Mucosa of stomach (tissue), 1 donor: ENCODE results near the gene MSLN.

ENCODE experiments used
- H3K27me3 ChIP-seq: one replicate; pipeline ENCODE4 v1.7.0; 2013; ENCODE audit warnings: mild to moderate bottlenecking, low read length; ENCODE audit not compliant: control insufficient read depth, insufficient read depth
- H3K36me3 ChIP-seq: one replicate; pipeline ENCODE4 v1.7.0; 2013; ENCODE audit warnings: low read length; ENCODE audit not compliant: control insufficient read depth, insufficient read depth
- H3K4me1 ChIP-seq: one replicate; pipeline ENCODE4 v1.7.0; 2013; ENCODE audit warnings: mild to moderate bottlenecking, low read length; ENCODE audit not compliant: control insufficient read depth, insufficient read depth
- H3K4me3 ChIP-seq: one replicate; pipeline ENCODE4 v1.7.0; 2013; ENCODE audit warnings: low read length
- H3K9ac ChIP-seq: one replicate; pipeline ENCODE4 v1.7.0; 2013; ENCODE audit warnings: mild to moderate bottlenecking, low read length, moderate library complexity
- H3K9me3 ChIP-seq: one replicate; pipeline ENCODE4 v1.7.0; 2013; ENCODE audit warnings: mild to moderate bottlenecking, low read length, moderate library complexity; ENCODE audit not compliant: control insufficient read depth
- donor health status: Pancreatic carcinoma.

MSLN gene

DNA sequence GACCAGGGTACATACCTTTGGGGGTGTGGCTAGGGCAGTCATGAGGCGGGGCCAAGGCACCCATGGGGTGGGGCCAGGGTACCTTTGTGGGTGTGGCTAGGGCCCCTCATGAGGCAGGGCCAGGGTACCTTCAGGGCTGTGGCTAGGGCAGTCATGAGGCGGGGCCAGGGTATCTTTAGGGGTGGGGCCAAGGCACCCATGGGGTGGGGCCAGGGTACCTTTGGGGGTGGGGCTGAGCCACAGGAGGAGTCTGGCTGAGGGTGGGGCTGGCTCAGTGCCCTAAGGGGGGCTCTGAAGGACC lies 36.5 kb downstream of the MSLN start:
- Histone ChIP-seq H3K4me3 (no peak overlapping the region), H3K9ac (no peak overlapping the region), H3K4me1 (no peaks in the 10 kb centered on the region), H3K9me3 (no peaks in the 10 kb centered on the region), H3K27me3 (peaks cover 34% of the 10 kb centered on the region), H3K36me3 (no peaks in the 10 kb centered on the region)

DNA sequence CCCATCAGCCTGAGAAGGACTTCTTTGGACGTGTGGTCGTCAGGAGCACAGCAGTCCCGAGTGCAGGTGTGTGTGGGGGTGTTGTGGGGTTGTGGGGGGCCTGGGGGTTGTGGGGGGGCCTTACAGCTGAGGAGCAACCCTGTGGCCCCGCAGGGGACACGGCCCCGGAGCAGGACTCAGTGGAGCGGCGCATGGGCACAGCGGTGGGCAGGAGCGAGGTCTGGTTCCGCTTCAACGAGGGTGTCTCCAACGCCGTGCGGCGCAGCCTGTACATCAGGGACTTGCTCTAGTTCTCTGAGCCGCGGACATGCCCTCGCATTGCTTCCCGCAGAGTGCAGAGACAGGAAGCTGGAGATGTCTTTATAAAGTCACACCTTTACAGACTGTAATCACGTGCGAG lies 37.2 kb downstream of the MSLN start:
- Histone ChIP-seq H3K9ac (no peak overlapping the region), H3K27me3 (peaks cover 40% of the 10 kb centered on the region), H3K4me3 (no peak overlapping the region), H3K36me3 (no peaks in the 10 kb centered on the region), H3K4me1 (no peaks in the 10 kb centered on the region), H3K9me3 (no peaks in the 10 kb centered on the region)

DNA sequence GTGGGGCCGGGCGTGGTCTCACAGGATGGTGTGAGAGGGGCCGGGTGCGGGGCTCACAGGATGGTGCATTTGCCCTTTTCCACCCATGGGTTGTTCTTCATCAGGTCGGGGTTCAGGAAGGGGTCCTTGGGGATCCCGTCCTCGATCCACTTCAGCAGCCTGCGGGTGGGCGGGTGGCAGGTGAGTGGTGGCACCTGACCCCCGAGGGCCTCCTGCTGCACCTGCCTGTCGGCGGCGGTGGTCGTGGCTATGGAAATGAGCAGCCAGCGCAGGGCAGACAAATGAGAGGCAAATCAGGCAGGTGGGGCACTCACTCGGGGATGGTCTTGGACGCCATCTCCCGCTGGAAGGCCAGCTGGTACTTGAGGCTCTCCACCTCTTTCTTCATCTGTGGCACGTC lies 38.1 kb downstream of the MSLN start:
- Histone ChIP-seq H3K4me1 (no peaks in the 10 kb centered on the region), H3K9me3 (no peaks in the 10 kb centered on the region), H3K9ac (no peak overlapping the region), H3K36me3 (no peaks in the 10 kb centered on the region), H3K4me3 (no peak overlapping the region), H3K27me3 (peaks cover 50% of the 10 kb centered on the region)

DNA sequence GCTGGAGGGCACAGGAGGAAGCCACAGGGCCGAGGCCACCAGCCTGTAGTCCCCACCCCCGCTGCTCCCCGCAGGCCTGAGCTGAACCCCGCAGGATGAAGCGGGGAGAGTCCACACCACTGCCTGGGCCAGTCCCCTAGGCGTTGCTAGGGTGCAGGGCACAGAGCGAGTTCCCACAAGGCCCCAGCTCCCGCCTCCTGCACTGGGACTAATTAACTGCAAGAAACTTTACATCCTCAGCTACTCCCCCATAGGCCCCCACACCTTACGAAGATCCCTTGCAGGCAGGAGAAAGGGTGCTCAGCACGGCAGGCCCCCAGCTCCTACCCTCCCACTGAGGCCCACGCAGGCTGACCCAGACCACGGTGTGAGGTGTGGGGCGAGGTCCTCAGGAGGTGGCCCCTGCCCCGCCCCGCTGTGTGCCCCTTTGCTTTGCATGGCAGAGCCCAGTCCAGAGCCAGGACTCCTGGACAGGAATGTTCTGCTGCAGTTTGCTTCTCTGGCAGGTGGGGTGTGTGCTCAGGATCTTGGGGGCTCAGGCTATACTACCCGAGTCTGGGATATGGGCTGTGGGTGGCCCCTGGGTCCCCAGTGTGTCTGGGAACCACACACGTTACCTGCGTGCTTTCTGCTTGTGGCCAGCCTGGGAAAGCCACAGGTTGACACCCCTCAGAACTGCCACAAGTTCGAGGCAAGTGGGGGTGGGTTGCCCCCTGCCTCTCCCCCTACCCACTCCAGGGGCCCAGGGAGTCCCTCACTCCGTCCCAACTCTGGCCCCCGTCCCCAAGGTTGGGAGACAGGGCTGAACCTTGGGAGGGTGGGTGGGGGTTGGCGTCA lies 38.8 kb downstream of the MSLN start:
- H3K4me1 ChIP-seq, result no peaks in the 10 kb centered on the region
- H3K9ac ChIP-seq, result no peak overlapping the region
- no peak overlapping the region for H3K4me3 ChIP-seq
- peaks cover 53% of the 10 kb centered on the region for H3K27me3 ChIP-seq
- no peaks in the 10 kb centered on the region for H3K36me3 ChIP-seq
- no peaks in the 10 kb centered on the region for H3K9me3 ChIP-seq

DNA sequence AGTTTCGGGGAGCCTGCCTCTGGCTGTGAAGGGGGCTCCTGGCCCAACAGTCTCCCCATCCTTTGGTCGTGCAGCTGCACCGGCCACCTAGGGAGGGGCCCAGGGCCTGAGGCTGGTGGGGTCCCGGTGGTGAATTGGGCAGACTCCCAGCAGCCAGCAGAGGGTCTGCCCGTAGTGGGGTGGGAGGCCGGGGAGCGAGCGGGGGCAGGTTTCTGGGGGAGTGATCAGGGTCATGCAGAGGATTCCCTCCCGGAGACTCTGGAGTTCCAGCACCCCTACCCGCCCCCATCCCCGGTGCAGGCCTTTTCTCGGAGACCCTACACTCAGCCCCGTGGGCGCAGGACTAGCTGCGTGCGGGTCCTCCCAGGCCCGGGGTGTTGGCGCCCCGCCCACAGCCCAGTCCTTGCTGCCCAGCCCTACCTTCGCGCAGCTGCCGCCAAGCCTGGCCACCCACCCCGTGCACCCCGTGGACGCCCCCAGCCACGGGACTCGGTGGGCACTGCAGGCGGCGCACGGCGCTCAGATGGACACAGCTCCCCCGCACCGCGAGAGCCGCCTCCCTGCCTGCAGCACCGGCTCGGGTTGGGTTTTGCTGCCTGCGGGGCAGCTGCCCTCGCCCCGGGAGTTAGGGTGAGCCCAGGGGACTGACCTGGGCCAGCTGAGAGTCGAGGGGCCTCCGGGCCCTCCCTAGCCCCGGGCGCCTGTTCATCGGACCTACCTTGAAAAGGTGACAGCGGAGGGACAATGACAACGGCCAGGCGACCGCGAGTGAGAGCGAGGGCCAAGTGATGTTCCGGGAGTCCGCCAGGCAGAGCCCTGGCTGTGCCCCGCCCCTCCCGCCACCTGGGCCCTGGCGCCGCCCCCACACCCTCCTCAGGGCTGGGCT lies 39.7 kb downstream of the MSLN start, which contains the start of gene GNG13:
Gene GNG13 (minus strand): TSS at position 787 of the 886 bp plus-strand sequence. CDS start 1,657 bp downstream, outside the sequence.
- Histone ChIP-seq H3K4me3 (no peak within 1 kb of the TSS), H3K9me3 (no peaks in the 10 kb centered on the region), H3K4me1 (no peaks in the 10 kb centered on the region), H3K9ac (no peak within 1 kb of the TSS), H3K27me3 (peaks cover 59% of the 10 kb centered on the region), H3K36me3 (no peaks in the 10 kb centered on the region)

DNA sequence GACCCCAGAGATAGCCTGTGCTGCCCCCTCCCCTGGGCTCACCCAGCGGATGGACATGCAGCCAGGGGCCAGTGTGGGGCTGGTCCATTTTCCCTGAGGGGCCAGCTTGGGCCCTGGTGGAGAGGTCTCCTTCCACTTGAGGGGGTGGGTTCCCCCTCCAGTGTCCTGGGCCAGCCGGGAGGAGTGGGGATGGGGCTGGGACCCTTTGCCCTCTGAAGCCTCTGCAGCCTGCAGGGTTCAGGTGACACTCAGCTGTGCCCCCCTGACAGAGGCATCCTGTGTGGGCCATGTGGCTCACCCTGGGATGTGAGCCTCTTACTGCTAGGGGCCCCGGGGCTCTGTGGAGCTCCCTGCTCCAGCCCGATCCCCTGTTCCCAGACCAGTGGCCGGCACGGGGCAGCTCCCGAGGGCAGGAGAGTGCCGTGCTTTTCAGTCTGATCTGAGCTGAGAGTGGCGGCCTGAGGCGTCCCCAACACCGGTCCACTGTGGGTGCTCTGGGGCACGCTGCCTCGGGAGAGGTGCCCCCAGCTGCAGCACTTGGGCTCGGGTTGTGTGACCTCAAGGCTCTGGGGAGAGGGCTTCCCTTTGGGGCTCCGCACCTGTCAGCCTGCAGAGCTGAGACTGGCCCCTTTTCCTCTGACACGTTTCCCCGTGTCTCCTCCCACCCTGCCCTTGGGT lies 40.4 kb downstream of the MSLN start:
- Histone ChIP-seq H3K36me3 (no peaks in the 10 kb centered on the region), H3K9me3 (no peaks in the 10 kb centered on the region), H3K27me3 (peaks cover 63% of the 10 kb centered on the region), H3K4me3 (no peak overlapping the region), H3K4me1 (no peaks in the 10 kb centered on the region), H3K9ac (no peak overlapping the region)

DNA sequence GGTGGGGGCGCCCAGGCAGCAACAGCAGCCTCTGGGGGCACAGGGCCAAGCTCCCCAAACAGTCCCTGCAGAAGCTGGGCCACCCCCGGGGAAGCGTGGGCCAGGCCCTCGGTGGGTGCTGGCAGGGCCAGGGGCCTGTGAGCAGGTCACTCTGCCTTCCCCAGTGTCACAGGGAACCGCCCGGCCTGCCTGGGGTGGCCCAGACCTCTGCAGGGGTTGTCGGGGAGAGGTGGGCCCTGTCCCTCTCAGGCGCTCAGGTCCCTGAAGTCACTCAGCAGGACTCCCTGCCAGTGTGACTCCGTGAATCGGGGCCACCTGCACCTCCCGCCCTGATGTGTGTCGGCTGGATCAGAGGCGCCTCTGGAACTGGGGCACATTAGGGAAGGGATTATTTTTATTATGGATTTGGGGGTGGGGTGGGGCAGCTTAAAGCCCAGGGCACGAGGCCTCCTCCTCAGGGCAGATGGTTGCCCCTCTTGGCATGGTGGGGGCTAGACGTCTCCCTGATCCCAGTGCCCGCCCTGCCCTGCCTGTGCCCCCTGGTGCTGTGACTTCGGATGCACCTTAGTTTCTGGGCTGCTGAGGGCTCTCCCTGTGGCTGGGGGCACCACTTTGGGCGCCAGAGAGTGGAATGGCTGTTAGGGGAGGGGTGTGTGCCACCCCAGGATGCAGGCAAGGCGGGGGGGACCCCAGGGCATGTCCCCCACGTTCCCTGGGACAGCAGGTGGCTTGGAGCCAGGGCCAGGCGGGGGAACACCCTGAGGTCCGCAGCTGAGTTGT lies 41.2 kb downstream of the MSLN start:
- Histone ChIP-seq H3K4me1 (no peaks in the 10 kb centered on the region), H3K36me3 (no peaks in the 10 kb centered on the region), H3K4me3 (no peak overlapping the region), H3K27me3 (peaks cover 63% of the 10 kb centered on the region), H3K9me3 (no peaks in the 10 kb centered on the region), H3K9ac (no peak overlapping the region)

DNA sequence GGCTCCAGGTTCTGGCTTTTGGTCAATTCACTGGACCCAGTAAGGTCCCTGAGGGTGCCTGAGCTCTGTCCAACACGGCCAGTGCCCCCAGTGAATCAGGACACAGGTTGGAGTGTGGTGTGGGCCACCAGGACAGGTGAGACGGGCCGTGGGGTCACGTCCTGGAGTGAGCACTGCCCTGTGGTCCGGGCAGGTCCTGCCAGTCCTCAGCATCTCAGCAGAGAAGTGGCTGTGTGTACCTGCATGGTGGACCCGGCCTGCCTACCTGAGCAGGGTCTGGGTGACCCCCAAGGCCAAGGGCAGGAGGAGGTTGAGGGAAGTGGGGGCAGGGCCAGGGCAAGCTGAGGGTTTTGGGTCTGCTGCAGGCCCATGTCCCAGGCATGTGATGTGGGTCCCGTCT lies 41.9 kb downstream of the MSLN start:
- Histone ChIP-seq H3K36me3 (no peaks in the 10 kb centered on the region), H3K4me3 (no peak overlapping the region), H3K27me3 (peaks cover 63% of the 10 kb centered on the region), H3K9me3 (no peaks in the 10 kb centered on the region), H3K9ac (no peak overlapping the region), H3K4me1 (no peaks in the 10 kb centered on the region)

DNA sequence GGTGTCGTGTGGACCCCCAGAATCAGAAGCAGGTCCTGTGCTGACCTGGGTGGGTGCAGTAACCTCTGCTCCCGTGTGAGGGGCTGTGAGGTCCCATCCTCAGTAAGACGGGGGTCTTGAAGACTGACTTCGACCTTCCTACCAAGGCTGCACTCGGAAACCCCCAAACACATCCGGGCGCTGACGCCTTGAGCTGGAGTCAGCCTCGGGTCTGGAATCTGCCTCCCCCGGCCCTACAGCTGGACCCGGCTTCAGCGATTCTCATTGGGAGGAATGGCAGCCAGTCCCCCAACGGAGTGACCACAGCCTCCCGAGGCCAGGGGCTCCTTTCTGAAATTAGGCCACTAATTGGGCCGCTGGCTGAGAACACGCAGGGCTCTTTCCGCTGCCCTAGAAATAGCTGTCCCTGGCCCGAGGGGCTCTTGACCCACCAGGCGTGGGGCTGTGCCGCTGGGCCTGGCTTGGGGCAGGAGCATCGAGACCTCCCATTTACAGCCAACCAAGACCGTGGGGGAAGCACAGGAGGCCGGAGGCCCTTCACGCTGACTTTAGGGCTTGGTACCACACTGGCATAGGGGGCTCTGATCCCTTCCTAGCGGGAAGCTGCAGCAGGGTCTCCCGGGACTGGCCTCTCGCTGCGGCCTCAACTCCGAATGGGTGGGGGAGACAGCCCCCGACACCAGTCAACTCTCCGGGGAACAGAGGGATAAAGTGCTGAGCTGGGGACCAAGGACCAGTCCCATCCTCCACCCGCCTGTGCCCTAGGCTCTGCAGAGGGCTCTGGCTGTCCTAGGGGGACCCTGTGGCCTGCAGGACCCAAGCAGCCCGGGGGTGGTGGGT lies 42.6 kb downstream of the MSLN start:
- no peak overlapping the region for H3K4me3 ChIP-seq
- H3K4me1 ChIP-seq, result peaks cover 3% of the 10 kb centered on the region
- H3K9ac ChIP-seq, result no peak overlapping the region
- no peaks in the 10 kb centered on the region for H3K9me3 ChIP-seq
- H3K27me3 ChIP-seq, result peaks cover 63% of the 10 kb centered on the region
- H3K36me3 ChIP-seq, result no peaks in the 10 kb centered on the region

DNA sequence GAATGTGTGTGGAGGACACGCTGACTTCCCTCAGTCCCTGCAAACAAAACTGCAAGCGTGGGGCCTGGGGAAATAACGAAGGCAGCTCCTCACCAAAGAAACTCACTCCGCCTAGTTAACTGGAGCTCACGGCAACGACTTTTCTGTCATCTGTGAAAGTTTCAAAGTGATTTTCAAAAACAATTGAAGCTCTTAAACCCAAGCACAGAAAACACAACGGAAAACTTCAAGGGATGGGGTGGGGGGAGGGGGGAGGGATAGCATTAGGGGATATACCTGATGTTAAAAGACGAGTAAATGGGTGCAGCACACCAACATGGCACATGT lies 43.2 kb downstream of the MSLN start:
- Histone ChIP-seq H3K9me3 (no peaks in the 10 kb centered on the region), H3K4me1 (peaks cover 9% of the 10 kb centered on the region), H3K4me3 (no peak overlapping the region), H3K27me3 (peaks cover 61% of the 10 kb centered on the region), H3K36me3 (no peaks in the 10 kb centered on the region), H3K9ac (no peak overlapping the region)
